ENCODE data around the gene RAB4B. TPM values are rescaled to one million over a fixed set of nuclear protein-coding genes. Genes with fewer than 3 reads are reported as not detected.

RAB4B gene
- total RNA-seq, 2 experiments from 2014 or later = 37.1 to 51.3 TPM

GRCh38 chr19:40733149-40733548, 44.9 kb upstream of the RAB4B start:
- no peak overlapping the region for H3K4me2 ChIP-seq (ENCODE audit: low read length)
- no peak overlapping the region for H3K4me3 ChIP-seq (ENCODE audit: low read depth, low read length, poor library complexity, severe bottlenecking)
- no peak overlapping the region for H3K27ac ChIP-seq (ENCODE audit: low read depth, low read length, poor library complexity, severe bottlenecking)
- DNase-seq (ENCODE audit: low spot score) = no peak
- no peak overlapping the region for H2AFZ ChIP-seq (ENCODE audit: low read length)
- TF ChIP-seq CTCF (conservative IDR thresholded peaks at IDR 0.05; ENCODE audit: low read length) (no peak), EZH2phosphoT487 (IDR thresholded peaks at IDR 0.05; ENCODE audit: borderline replicate concordance, low read depth, low read length) (no peak)
- H3K4me1 ChIP-seq (ENCODE audit: insufficient read depth, low read length, poor library complexity, severe bottlenecking) = no peaks in the 10 kb centered on the region
- H3K36me3 ChIP-seq (ENCODE audit: insufficient read depth, low read length) = peaks cover 7% of the 10 kb centered on the region; the same call in 1 of the 2 replicates
- no peaks in the 10 kb centered on the region for H3K9me3 ChIP-seq (ENCODE audit: low read length)
- no TSS peak for BruUV-seq (replicated peaks)
- H3K9me2 ChIP-seq (ENCODE audit: insufficient read depth, low read length) = no peaks in the 10 kb centered on the region
- no peaks in the 10 kb centered on the region for H3K79me2 ChIP-seq (ENCODE audit: insufficient read depth, low read depth, low read length)
- H4K20me1 ChIP-seq (ENCODE audit: insufficient read depth, low read length) = no peaks in the 10 kb centered on the region
- ChIA-PET CTCF (ENCODE audit: unreplicated experiment) (no interaction called here), POLR2A (interaction anchor here (0.6 kb wide), 1 partner anchor 12 kb away, joined by 4 read pairs; no protein-coding TSS in a partner anchor)
- intact Hi-C loops (cut with micrococcal nuclease; ENCODE audit: unreplicated experiment) = no loop called here

- DNase-seq (ENCODE audit: low spot score) = no peak
- peaks cover 7% of the 10 kb centered on the region; the same call in 1 of the 2 replicates for H3K36me3 ChIP-seq (ENCODE audit: insufficient read depth, low read length)
- H3K79me2 ChIP-seq (ENCODE audit: insufficient read depth, low read depth, low read length) = no peaks in the 10 kb centered on the region
- H3K9me3 ChIP-seq (ENCODE audit: low read length) = no peaks in the 10 kb centered on the region
- TF ChIP-seq EZH2phosphoT487 (IDR thresholded peaks at IDR 0.05; ENCODE audit: borderline replicate concordance, low read depth, low read length) = no peak
- no peak for TF ChIP-seq CTCF (conservative IDR thresholded peaks at IDR 0.05; ENCODE audit: low read length)
- no peak overlapping the region for H3K27ac ChIP-seq (ENCODE audit: low read depth, low read length, poor library complexity, severe bottlenecking)
- H3K4me3 ChIP-seq (ENCODE audit: low read depth, low read length, poor library complexity, severe bottlenecking) = no peak overlapping the region
- no peaks in the 10 kb centered on the region for H4K20me1 ChIP-seq (ENCODE audit: insufficient read depth, low read length)
- ChIA-PET CTCF (ENCODE audit: unreplicated experiment) (interaction anchor here (0.9 kb wide), 1 partner anchor 10 kb away, joined by 4 read pairs; no protein-coding TSS in a partner anchor), POLR2A (no interaction called here)
- no peaks in the 10 kb centered on the region for H3K4me1 ChIP-seq (ENCODE audit: insufficient read depth, low read length, poor library complexity, severe bottlenecking)
- BruUV-seq (replicated peaks) = no TSS peak
- no peak overlapping the region for H3K4me2 ChIP-seq (ENCODE audit: low read length)
- intact Hi-C loops (cut with micrococcal nuclease; ENCODE audit: unreplicated experiment) = no loop called here
- H3K9me2 ChIP-seq (ENCODE audit: insufficient read depth, low read length) = no peaks in the 10 kb centered on the region
- H2AFZ ChIP-seq (ENCODE audit: low read length) = no peak overlapping the region
These were observed 42.9 kb upstream of the RAB4B start for GRCh38 chr19:40735013-40735771.

GRCh38 chr19:40736661-40737060, 41.4 kb upstream of the RAB4B start:
- H3K9me3 ChIP-seq (ENCODE audit: low read length) = no peaks in the 10 kb centered on the region
- BruUV-seq (replicated peaks) = no TSS peak
- no peak overlapping the region for H3K4me2 ChIP-seq (ENCODE audit: low read length)
- no peak overlapping the region for H2AFZ ChIP-seq (ENCODE audit: low read length)
- TF ChIP-seq EZH2phosphoT487 (IDR thresholded peaks at IDR 0.05; ENCODE audit: borderline replicate concordance, low read depth, low read length) = no peak
- no peak for TF ChIP-seq CTCF (conservative IDR thresholded peaks at IDR 0.05; ENCODE audit: low read length)
- H3K4me1 ChIP-seq (ENCODE audit: insufficient read depth, low read length, poor library complexity, severe bottlenecking) = no peaks in the 10 kb centered on the region
- POLR2A ChIA-PET = no interaction called here
- H3K27ac ChIP-seq (ENCODE audit: low read depth, low read length, poor library complexity, severe bottlenecking) = no peak overlapping the region
- intact Hi-C loops (cut with micrococcal nuclease; ENCODE audit: unreplicated experiment) = no loop called here
- H4K20me1 ChIP-seq (ENCODE audit: insufficient read depth, low read length) = no peaks in the 10 kb centered on the region
- CTCF ChIA-PET (ENCODE audit: unreplicated experiment) = no interaction called here
- no peaks in the 10 kb centered on the region for H3K79me2 ChIP-seq (ENCODE audit: insufficient read depth, low read depth, low read length)
- H3K4me3 ChIP-seq (ENCODE audit: low read depth, low read length, poor library complexity, severe bottlenecking) = no peak overlapping the region
- no peaks in the 10 kb centered on the region for H3K9me2 ChIP-seq (ENCODE audit: insufficient read depth, low read length)
- DNase-seq (ENCODE audit: low spot score) = no peak
- 0 out of 2 replicates have a peak, but pooled peaks cover 5% of the 10 kb centered on the region for H3K36me3 ChIP-seq (ENCODE audit: insufficient read depth, low read length)

Measured in OCI-LY7 (cell line).